Measurements from ENCODE around the gene RHBDL1.

RHBDL1 gene

GRCh38 chr16:658679-659571, 16.5 kb upstream of the RHBDL1 start:
- DNase-seq: no peak

GRCh38 chr16:659618-660017, 15.9 kb upstream of the RHBDL1 start:
- DNase-seq: no peak

GRCh38 chr16:660132-660458, 15.4 kb upstream of the RHBDL1 start:
- DNase-seq: no peak

GRCh38 chr16:660459-661183, 14.8 kb upstream of the RHBDL1 start:
- no peak for DNase-seq

- no peak for DNase-seq
These were observed 14.2 kb upstream of the RHBDL1 start for GRCh38 chr16:661184-661821.

- no peak for DNase-seq
These were observed 13.4 kb upstream of the RHBDL1 start for GRCh38 chr16:662095-662494.

- no peak for DNase-seq
These were observed 12.9 kb upstream of the RHBDL1 start for GRCh38 chr16:662597-662996.

- no peak for DNase-seq
These were observed 8.9 kb upstream of the RHBDL1 start for GRCh38 chr16:666572-666971.

- DNase-seq: no peak
These were observed 8.2 kb upstream of the RHBDL1 start for GRCh38 chr16:667113-667779.

GRCh38 chr16:667780-668518, 7.5 kb upstream of the RHBDL1 start, which contains the start of gene RHOT2:
Gene RHOT2, plus strand, starts transcription at chr16:668132. Its CDS starts 68 bp downstream, at chr16:668200.
- DNase-seq: peak; percentile 90

GRCh38 chr16:668519-669171, 6.8 kb upstream of the RHBDL1 start:
- DNase-seq: no peak

- DNase-seq: no peak
These were observed 5.8 kb upstream of the RHBDL1 start for GRCh38 chr16:669666-670065.

GRCh38 chr16:670485-671352, 4.8 kb upstream of the RHBDL1 start:
- no peak for DNase-seq

- DNase-seq: peak; percentile 67
These were observed 3.9 kb upstream of the RHBDL1 start for GRCh38 chr16:671353-672131.

GRCh38 chr16:672371-672770, 3.1 kb upstream of the RHBDL1 start:
- DNase-seq: no peak

GRCh38 chr16:672851-673250, 2.6 kb upstream of the RHBDL1 start:
- DNase-seq: no peak

GRCh38 chr16:673399-673991, 2.0 kb upstream of the RHBDL1 start:
- DNase-seq: no peak

GRCh38 chr16:674214-674881, 1.1 kb upstream of the RHBDL1 start:
- no peak for DNase-seq

Data from NCI-H2171 (cell line).